GM23338 (cell line): ENCODE measurements around the gene SARDH. TPM values are rescaled to one million over a fixed set of nuclear protein-coding genes. Genes with fewer than 3 reads are reported as not detected.
"Not testable (repeated sequence)": the region's sequence is repeated elsewhere in the genome, so short reads cannot be mapped to it uniquely, and the experiment has no call there.

Source experiments
- ATAC-seq: fragments of 200-7000 bp; cut with Tn5 transposase; 3 replicates; pipeline ENCODE4 v1.9.1; 2020
- DNase-seq: peaks from one replicate; pipeline ENCODE4 v3.0.0-alpha.2; 2015; ENCODE audit warnings: low spot score
- H2AFZ ChIP-seq: fragments of 200-600 bp; sonication (generic); 2 replicates; pipeline ENCODE4 v1.8.0; 2016; ENCODE audit warnings: antibody characterized with exemption, mild to moderate bottlenecking, moderate library complexity
- H3F3A ChIP-seq: fragments of 200-600 bp; sonication (generic); replicated peaks from 2 replicates; pipeline ENCODE4 v1.8.0; 2017; ENCODE audit warnings: antibody characterized with exemption, mixed run types, low read depth
- H3K27ac ChIP-seq: fragments of 200-600 bp; sonication (generic); 2 replicates; pipeline ENCODE4 v1.6.1; 2016; ENCODE audit warnings: low read depth
- H3K27me3 ChIP-seq: fragments of 200-600 bp; sonication (generic); 2 replicates; pipeline ENCODE4 v1.8.0; 2016; ENCODE audit warnings: mild to moderate bottlenecking, mixed run types, moderate library complexity; ENCODE audit not compliant: insufficient read depth
- H3K36me3 ChIP-seq: fragments of 200-600 bp; sonication (generic); 2 replicates; pipeline ENCODE4 v1.8.0; 2016; ENCODE audit warnings: mild to moderate bottlenecking; ENCODE audit not compliant: insufficient read depth
- H3K4me1 ChIP-seq: fragments of 200-600 bp; sonication (generic); 2 replicates; pipeline ENCODE4 v1.8.0; 2016; ENCODE audit warnings: mild to moderate bottlenecking, moderate library complexity; ENCODE audit not compliant: insufficient read depth
- H3K4me2 ChIP-seq: fragments of 200-600 bp; sonication (generic); 2 replicates; pipeline ENCODE4 v1.7.1; 2017; ENCODE audit warnings: mixed run types
- H3K4me3 ChIP-seq: fragments of 200-600 bp; sonication (generic); 2 replicates; pipeline ENCODE4 v1.6.1; 2016; ENCODE audit warnings: mixed run types
- H3K79me2 ChIP-seq: fragments of 200-600 bp; sonication (generic); replicated peaks from 2 replicates; pipeline ENCODE4 v1.8.0; 2017; ENCODE audit warnings: mild to moderate bottlenecking; ENCODE audit not compliant: insufficient read depth
- H3K9me2 ChIP-seq: fragments of 200-600 bp; sonication (generic); 2 replicates; pipeline ENCODE4 v1.8.0; 2017; ENCODE audit not compliant: insufficient read depth
- H4K20me1 ChIP-seq: fragments of 200-600 bp; sonication (generic); replicated peaks from 2 replicates; pipeline ENCODE4 v1.8.0; 2017; ENCODE audit warnings: mild to moderate bottlenecking; ENCODE audit not compliant: insufficient read depth
- H3K27ac Mint-ChIP-seq: 2 replicates; pipeline ENCODE4 v1.8.0; 2020; ENCODE audit warnings: inconsistent platforms, mild to moderate bottlenecking, moderate library complexity, mixed read lengths
- H3K27me3 Mint-ChIP-seq: 3 replicates; pipeline ENCODE4 v1.8.0; 2022; ENCODE audit warnings: low read depth, mild to moderate bottlenecking, moderate library complexity, mixed read lengths, inconsistent platforms; ENCODE audit not compliant: insufficient read depth, poor library complexity
- H3K36me3 Mint-ChIP-seq: 3 replicates; pipeline ENCODE4 v1.8.0; 2021; ENCODE audit warnings: low read depth, mild to moderate bottlenecking, inconsistent platforms, moderate library complexity, mixed read lengths
- H3K4me1 Mint-ChIP-seq: 3 replicates; pipeline ENCODE4 v1.8.0; 2020; ENCODE audit warnings: mild to moderate bottlenecking, inconsistent platforms, mixed read lengths
- H3K4me3 Mint-ChIP-seq: 3 replicates; pipeline ENCODE4 v1.8.0; 2021; ENCODE audit warnings: moderate library complexity, mild to moderate bottlenecking, inconsistent platforms, mixed read lengths
- H3K9me3 Mint-ChIP-seq: 3 replicates; pipeline ENCODE4 v1.8.0; 2020; ENCODE audit warnings: moderate library complexity, mild to moderate bottlenecking, inconsistent platforms, mixed read lengths
- CREB1 ChIP-seq: fragments of 250-450 bp; sonication (Bioruptor Pico); IDR thresholded peaks from 2 replicates; pipeline ENCODE4 v1.5.0; 2020; ENCODE audit warnings: low read depth, mild to moderate bottlenecking, moderate library complexity
- CTCF ChIP-seq, 2 experiments: fragments of 200-600 bp in 1 of 2; sonication (generic) in 1 of 2; conservative IDR thresholded peaks; 2 replicates each; pipeline versions ENCODE4 v1.5.1 to v1.6.1; 2016 to 2017; ENCODE audit warnings: antibody characterized with exemption in 2 of 2, low read depth in 2 of 2, mild to moderate bottlenecking in 2 of 2, moderate library complexity in 1 of 2
- ETS1 ChIP-seq: IDR thresholded peaks from 2 replicates; pipeline ENCODE4 v1.6.1; 2016; ENCODE audit warnings: antibody characterized with exemption
- EZH2phosphoT487 ChIP-seq: fragments of 200-600 bp; sonication (generic); IDR thresholded peaks from one replicate; pipeline ENCODE4 v1.8.1; 2018; ENCODE audit warnings: antibody characterized with exemption; ENCODE audit not compliant: unreplicated experiment
- JUNB ChIP-seq: IDR thresholded peaks from one replicate; pipeline ENCODE4 v1.6.1; 2016; ENCODE audit warnings: antibody characterized with exemption; ENCODE audit not compliant: unreplicated experiment
- NANOG ChIP-seq: IDR thresholded peaks from 2 replicates; pipeline ENCODE4 v1.6.1; 2016; ENCODE audit warnings: antibody characterized with exemption, borderline replicate concordance
- POLR2AphosphoS5 ChIP-seq: IDR thresholded peaks from 2 replicates; pipeline ENCODE4 v1.6.1; 2016; ENCODE audit warnings: antibody characterized with exemption, low read depth
- STAT1 ChIP-seq: IDR thresholded peaks from one replicate; pipeline ENCODE4 v1.6.1; 2016; ENCODE audit warnings: antibody characterized with exemption; ENCODE audit not compliant: unreplicated experiment
- ZNF114 ChIP-seq: fragments of 250-450 bp; sonication (Bioruptor Pico); IDR thresholded peaks from 2 replicates; pipeline ENCODE4 v1.5.0; 2020; ENCODE audit warnings: mild to moderate bottlenecking, moderate library complexity
- ZNF331 ChIP-seq: fragments of 250-450 bp; sonication (Bioruptor Pico); IDR thresholded peaks from 2 replicates; pipeline ENCODE4 v1.5.0; 2020; ENCODE audit warnings: low read depth, mild to moderate bottlenecking, moderate library complexity
- polyA plus RNA-seq: library from polyadenylated mRNA; unstranded; fragments of >200 nt; fragmentation: Nextera tagmentation; extraction: Ambion mirVana; gene quantifications from 2 replicates; pipeline ENCODE4 v1.2.1, GENCODE V29; 2016
- total RNA-seq: library from RNA; depleted of rRNA; stranded (reverse); fragments of >200 nt; shearing (Covaris generic); gene quantifications from 2 replicates; pipeline ENCODE4 v1.2.3, GENCODE V29; 2014
- TF ChIP-seq, protein P1 (sequence below): IDR thresholded peaks from one replicate; pipeline ENCODE4 v1.6.1; 2018; ENCODE audit warnings: antibody characterized with exemption; ENCODE audit not compliant: unreplicated experiment

Gene SARDH
- total and polyA plus RNA-seq, 2 experiments from 2014 or later: 2.8 to 10.4 TPM

- H3F3A ChIP-seq, ATAC-seq, H3K27ac ChIP-seq, H4K20me1 ChIP-seq, H3K9me2 ChIP-seq, H3K79me2 ChIP-seq, H3K4me1 Mint-ChIP-seq, H3K4me3 Mint-ChIP-seq, H3K4me3 ChIP-seq, H3K36me3 Mint-ChIP-seq, H3K27ac Mint-ChIP-seq, H2AFZ ChIP-seq, DNase-seq, H3K4me1 ChIP-seq, H3K27me3 ChIP-seq, H3K4me2 ChIP-seq, H3K36me3 ChIP-seq: not testable (repeated sequence)
- Mint-ChIP-seq H3K27me3 (peaks cover 12% of the 10 kb centered on the region), H3K9me3 (peaks cover 21% of the 10 kb centered on the region)
These were observed 112.1 kb downstream of the SARDH start for GRCh38 chr9:133626008-133626407.

- no peak overlapping the region for H3K4me3 ChIP-seq
- no peaks in the 10 kb centered on the region; the same call in 1 of the 2 replicates for H3K9me2 ChIP-seq
- peaks cover 21% of the 10 kb centered on the region for H3K9me3 Mint-ChIP-seq
- H3K36me3 Mint-ChIP-seq: no peaks in the 10 kb centered on the region; the same call in 2 of the 3 replicates
- H3K4me3 Mint-ChIP-seq: no peak overlapping the region
- H3K36me3 ChIP-seq: no peaks in the 10 kb centered on the region
- no peaks in the 10 kb centered on the region for H3K79me2 ChIP-seq
- H3F3A ChIP-seq: no peaks in the 10 kb centered on the region
- no peaks in the 10 kb centered on the region for H4K20me1 ChIP-seq
- H2AFZ ChIP-seq: no peak overlapping the region
- H3K27me3 Mint-ChIP-seq: peaks cover 10% of the 10 kb centered on the region
- no peak overlapping the region for H3K27ac ChIP-seq
- H3K4me2 ChIP-seq: no peak overlapping the region
- no peaks in the 10 kb centered on the region for H3K27me3 ChIP-seq
- H3K27ac Mint-ChIP-seq: no peak overlapping the region
- no peak for ATAC-seq
- H3K4me1 Mint-ChIP-seq: peaks cover 5% of the 10 kb centered on the region; the same call in 2 of the 3 replicates
- no peaks in the 10 kb centered on the region for H3K4me1 ChIP-seq
- DNase-seq: no peak
- TF ChIP-seq CREB1 (CRISPR knock-in tag): no peak
- no peak for TF ChIP-seq ZNF114 (CRISPR knock-in tag)
- TF ChIP-seq, protein P1, sequence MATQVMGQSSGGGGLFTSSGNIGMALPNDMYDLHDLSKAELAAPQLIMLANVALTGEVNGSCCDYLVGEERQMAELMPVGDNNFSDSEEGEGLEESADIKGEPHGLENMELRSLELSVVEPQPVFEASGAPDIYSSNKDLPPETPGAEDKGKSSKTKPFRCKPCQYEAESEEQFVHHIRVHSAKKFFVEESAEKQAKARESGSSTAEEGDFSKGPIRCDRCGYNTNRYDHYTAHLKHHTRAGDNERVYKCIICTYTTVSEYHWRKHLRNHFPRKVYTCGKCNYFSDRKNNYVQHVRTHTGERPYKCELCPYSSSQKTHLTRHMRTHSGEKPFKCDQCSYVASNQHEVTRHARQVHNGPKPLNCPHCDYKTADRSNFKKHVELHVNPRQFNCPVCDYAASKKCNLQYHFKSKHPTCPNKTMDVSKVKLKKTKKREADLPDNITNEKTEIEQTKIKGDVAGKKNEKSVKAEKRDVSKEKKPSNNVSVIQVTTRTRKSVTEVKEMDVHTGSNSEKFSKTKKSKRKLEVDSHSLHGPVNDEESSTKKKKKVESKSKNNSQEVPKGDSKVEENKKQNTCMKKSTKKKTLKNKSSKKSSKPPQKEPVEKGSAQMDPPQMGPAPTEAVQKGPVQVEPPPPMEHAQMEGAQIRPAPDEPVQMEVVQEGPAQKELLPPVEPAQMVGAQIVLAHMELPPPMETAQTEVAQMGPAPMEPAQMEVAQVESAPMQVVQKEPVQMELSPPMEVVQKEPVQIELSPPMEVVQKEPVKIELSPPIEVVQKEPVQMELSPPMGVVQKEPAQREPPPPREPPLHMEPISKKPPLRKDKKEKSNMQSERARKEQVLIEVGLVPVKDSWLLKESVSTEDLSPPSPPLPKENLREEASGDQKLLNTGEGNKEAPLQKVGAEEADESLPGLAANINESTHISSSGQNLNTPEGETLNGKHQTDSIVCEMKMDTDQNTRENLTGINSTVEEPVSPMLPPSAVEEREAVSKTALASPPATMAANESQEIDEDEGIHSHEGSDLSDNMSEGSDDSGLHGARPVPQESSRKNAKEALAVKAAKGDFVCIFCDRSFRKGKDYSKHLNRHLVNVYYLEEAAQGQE: no peak
- no peak for TF ChIP-seq EZH2phosphoT487
- TF ChIP-seq ZNF331 (CRISPR knock-in tag): no peak
- no peak for TF ChIP-seq POLR2AphosphoS5
- TF ChIP-seq NANOG: no peak
- TF ChIP-seq STAT1: no peak
- no peak for TF ChIP-seq ETS1
- TF ChIP-seq CTCF (conservative IDR thresholded peaks at IDR 0.05; ENCODE audit: low read depth in 2 of 2): no peak
- no peak for TF ChIP-seq JUNB
These were observed 115.6 kb downstream of the SARDH start for GRCh38 chr9:133622555-133622954.
